Breast epithelium (tissue), 3 donors: ENCODE measurements around the gene PAGE1.

Experiments
- POLR2A ChIP-seq: fragments of 450-650 bp; IDR thresholded peaks from one replicate; pipeline ENCODE4 v1.6.1; 2016; ENCODE audit warnings: antibody characterized with exemption, mild to moderate bottlenecking, moderate library complexity
- POLR2AphosphoS5 ChIP-seq, 3 donors: sonication (generic); formaldehyde crosslinking; IDR thresholded peaks; one replicate each; pipeline ENCODE4 v1.6.1; 2017; ENCODE audit warnings: antibody characterized with exemption in 3 of 3
- TF ChIP-seq, protein P1 (sequence below), 3 donors: fragments of 450-650 bp; IDR thresholded peaks; one replicate each; pipeline ENCODE4 v1.5.1; 2016 to 2017; ENCODE audit warnings: antibody characterized with exemption in 3 of 3, mild to moderate bottlenecking in 3 of 3, moderate library complexity in 3 of 3

DNA sequence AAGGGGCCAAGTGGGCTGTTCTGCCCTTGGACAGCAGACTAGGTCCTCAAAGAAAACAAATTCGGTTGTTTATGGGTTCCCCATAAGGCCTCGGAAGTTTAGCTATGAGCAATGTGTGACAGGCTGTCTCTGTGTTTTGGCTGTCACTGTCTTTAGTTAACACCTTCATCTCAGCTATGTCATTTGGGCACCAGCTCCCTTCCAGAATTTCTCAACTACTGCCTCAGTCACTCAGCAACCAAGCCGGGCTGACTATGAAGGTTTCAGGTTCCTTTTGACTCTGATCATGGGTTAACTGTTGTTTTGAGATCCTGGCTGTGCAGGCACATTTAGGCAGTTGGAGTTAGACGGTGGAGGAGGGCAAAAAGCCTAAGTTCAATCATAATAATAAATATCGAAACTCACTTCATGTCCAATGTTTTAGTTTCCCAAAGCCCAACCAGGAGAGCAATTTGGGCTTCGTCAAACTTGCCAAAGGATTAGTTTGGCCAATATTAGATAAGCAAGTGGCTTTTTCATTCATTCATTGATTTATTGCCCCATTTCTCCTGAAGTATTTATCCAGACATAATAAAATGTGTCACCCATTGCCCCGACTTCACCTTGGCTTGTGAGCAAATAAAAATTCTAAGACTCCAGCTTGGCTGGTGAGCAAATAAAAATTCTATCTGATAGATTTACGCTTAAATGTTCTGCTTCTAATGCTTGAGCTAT is 9.1 kb upstream of the PAGE1 start:
- TF ChIP-seq POLR2A: no peak
- TF ChIP-seq, protein P1, sequence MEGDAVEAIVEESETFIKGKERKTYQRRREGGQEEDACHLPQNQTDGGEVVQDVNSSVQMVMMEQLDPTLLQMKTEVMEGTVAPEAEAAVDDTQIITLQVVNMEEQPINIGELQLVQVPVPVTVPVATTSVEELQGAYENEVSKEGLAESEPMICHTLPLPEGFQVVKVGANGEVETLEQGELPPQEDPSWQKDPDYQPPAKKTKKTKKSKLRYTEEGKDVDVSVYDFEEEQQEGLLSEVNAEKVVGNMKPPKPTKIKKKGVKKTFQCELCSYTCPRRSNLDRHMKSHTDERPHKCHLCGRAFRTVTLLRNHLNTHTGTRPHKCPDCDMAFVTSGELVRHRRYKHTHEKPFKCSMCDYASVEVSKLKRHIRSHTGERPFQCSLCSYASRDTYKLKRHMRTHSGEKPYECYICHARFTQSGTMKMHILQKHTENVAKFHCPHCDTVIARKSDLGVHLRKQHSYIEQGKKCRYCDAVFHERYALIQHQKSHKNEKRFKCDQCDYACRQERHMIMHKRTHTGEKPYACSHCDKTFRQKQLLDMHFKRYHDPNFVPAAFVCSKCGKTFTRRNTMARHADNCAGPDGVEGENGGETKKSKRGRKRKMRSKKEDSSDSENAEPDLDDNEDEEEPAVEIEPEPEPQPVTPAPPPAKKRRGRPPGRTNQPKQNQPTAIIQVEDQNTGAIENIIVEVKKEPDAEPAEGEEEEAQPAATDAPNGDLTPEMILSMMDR (IDR thresholded peaks at IDR 0.05): no peak
- TF ChIP-seq POLR2AphosphoS5 (IDR thresholded peaks at IDR 0.05): no peak
